Amniotic stem cell (primary cell): ENCODE data around the gene SLC20A1.

Experiments used
- DNase-seq: peaks from one replicate; lab custom pipeline; 2025; lab: John Stamatoyannopoulos, UW

Gene SLC20A1

GRCh38 chr2:112709703-112710102 lies 64.0 kb downstream of the SLC20A1 start:
- DNase-seq: no peak

- no peak for DNase-seq
Observed at GRCh38 chr2:112710956-112711750, 65.4 kb downstream of the SLC20A1 start.

- DNase-seq: no peak
Observed at GRCh38 chr2:112712465-112712864, 66.7 kb downstream of the SLC20A1 start.

GRCh38 chr2:112712903-112713584 lies 67.3 kb downstream of the SLC20A1 start:
- no peak for DNase-seq
